ENCODE measurements around the gene H2BK1.

- TF ChIP-seq CTCF (IDR thresholded peaks at IDR 0.05), result no peak
- no peak for TF ChIP-seq ZFX (IDR thresholded peaks at IDR 0.05; ENCODE audit: borderline replicate concordance)
Measured at GRCh38 chr7:151246102-151246850, 36.0 kb upstream of the H2BK1 start.

Data from 22Rv1 (cell line).